Heart left ventricle (tissue), 16 donors: Measurements from ENCODE around the gene IRF2BPL. TPM values are rescaled to one million over a fixed set of nuclear protein-coding genes. Genes with fewer than 3 reads are reported as not detected.
"Not testable (repeated sequence)": the region's sequence is repeated elsewhere in the genome, so short reads cannot be mapped to it uniquely, and the experiment has no call there.

ENCODE experiments used
- ATAC-seq, 4 donors: fragments of 200-7000 bp; cut with Tn5 transposase; one replicate each; pipeline ENCODE4 v1.9.1; 2020 to 2022; ENCODE audit warnings: moderate library complexity in 4 of 4, mild to moderate bottlenecking in 3 of 4, moderate number of reproducible peaks in 1 of 4
- DNase-seq, 5 donors: peaks; one replicate each; pipeline ENCODE4 v3.0.0-alpha.2; 2020
- H3K27ac ChIP-seq, 12 donors: fragments of 200-600 bp; sonication (generic) in 4 of 12; one replicate each; pipeline versions ENCODE4 v1.5.0 to v1.8.0; 2016 to 2022; ENCODE audit warnings: mild to moderate bottlenecking in 2 of 12
- H3K27me3 ChIP-seq, 9 donors: fragments of 200-600 bp; sonication (generic) in 2 of 9; one replicate each; pipeline versions ENCODE4 v1.5.1 to v1.8.0; 2016 to 2022; ENCODE audit warnings: mild to moderate bottlenecking in 3 of 9
- H3K36me3 ChIP-seq, 9 donors: fragments of 200-600 bp; sonication (generic) in 2 of 9; one replicate each; pipeline versions ENCODE4 v1.5.0 to v1.8.0; 2018 to 2022; ENCODE audit warnings: mild to moderate bottlenecking in 2 of 9
- H3K4me1 ChIP-seq, 12 donors: fragments of 200-600 bp; sonication (generic) in 4 of 12; one replicate each; pipeline versions ENCODE4 v1.5.0 to v1.8.0; 2016 to 2022; ENCODE audit warnings: mild to moderate bottlenecking in 3 of 12
- H3K4me3 ChIP-seq, 12 donors: fragments of 200-600 bp; sonication (generic) in 4 of 12; one replicate each; pipeline versions ENCODE4 v1.5.0 to v1.8.0; 2017 to 2022; ENCODE audit warnings: mild to moderate bottlenecking in 9 of 12, moderate library complexity in 4 of 12
- H3K9me3 ChIP-seq, 12 donors: fragments of 200-600 bp; sonication (generic) in 4 of 12; one replicate each; pipeline versions ENCODE4 v1.5.0 to v1.8.0; 2016 to 2022; ENCODE audit warnings: mild to moderate bottlenecking in 1 of 12
- POLR2A ChIP-seq, 2 donors: fragments of 450-650 bp; IDR thresholded peaks; one replicate each; pipeline ENCODE4 v1.6.1; 2017; ENCODE audit warnings: antibody characterized with exemption in 2 of 2, mild to moderate bottlenecking in 2 of 2, moderate library complexity in 2 of 2
- WGBS, 4 donors: extraction: QIAGEN DNeasy Blood & Tissue Kit in 2 of 4; methylation state at CpG; one replicate each; pipeline versions ENCODE4 v1.1.5 to v1.1.7; 2013 to 2018; 5-methylcytosine and 5-hydroxymethylcytosine counted together
- intact Hi-C, 10 donors: fragments of 100-400 bp; cut with DNase I; formaldehyde crosslinking; loops; one replicate each; pipeline versions ENCODE4 v1.11.1 to v1.14.2; 2022
- polyA plus RNA-seq, 2 donors: library from polyadenylated mRNA; stranded (reverse); fragments of 200-250 nt; gene quantifications; one replicate each; pipeline ENCODE4 v1.2.3, GENCODE V29; 2013
- total RNA-seq, 9 donors: library from RNA; depleted of rRNA in 2 of 9; stranded (reverse); fragments of >200 nt in 2 of 9; fragmentation: NEBNext Ultra II Directional in 3 of 9; extraction: Animal tissue kit (Norgen Biotek cat#: 25700) in 3 of 9; gene quantifications; one replicate each; pipeline versions ENCODE4 v1.1.0 to v1.2.4, GENCODE V29; 2016 to 2023
- TF ChIP-seq, protein P1 (sequence below), 12 donors: fragments of 200-600 bp; sonication (generic) in 4 of 12; IDR thresholded peaks; one replicate each; pipeline versions ENCODE4 v1.5.0 to v1.8.0; 2018 to 2022; ENCODE audit warnings: antibody characterized with exemption in 12 of 12, mild to moderate bottlenecking in 5 of 12
- donor health status: ischemic (EF 13 %, LVEDD 7.1; RV severe dilation, severe dysfunction).
- donor health status: healthy with polysubstance abuse.
- donor health status: DM: no; HTN: yes; CAD: no.
- donor health status: DM: no; HTN: no; CAD: no.
- donor health status: ischemic (EF 25% LVEDD 6.9; RV normal size, moderate dysfunction).
- donor health status: ischemic (EF 25% LVEDD 5.7; RV mildly dilated, moderate dysfunction).
- donor health status: healthy.
- donor health status: DM: yes; HTN: yes; CAD: no.
- donor health status: ischemic (EF 35%, LVEDD 5.7; RV mildly dilated, moderate dysfunction).
- donor health status: nonischemic (EF 11% LVEDD 7.7; RV severe dilation, severe dysfunction).
- donor health status: DM: yes; HTN: yes; CAD: no.
- donor health status: PGD.
- donor health status: ischemic (EF 29% LVEDD 5.4; RV normal size, mild dysfunction).
- donor health status: nonischemic (EF 23%, LVEDD 6.1; RV moderate dilation, normal function).

The IRF2BPL gene
- total and polyA plus RNA-seq, 11 donors, result 7.5 to 59.2 (median 36.2) TPM

DNA sequence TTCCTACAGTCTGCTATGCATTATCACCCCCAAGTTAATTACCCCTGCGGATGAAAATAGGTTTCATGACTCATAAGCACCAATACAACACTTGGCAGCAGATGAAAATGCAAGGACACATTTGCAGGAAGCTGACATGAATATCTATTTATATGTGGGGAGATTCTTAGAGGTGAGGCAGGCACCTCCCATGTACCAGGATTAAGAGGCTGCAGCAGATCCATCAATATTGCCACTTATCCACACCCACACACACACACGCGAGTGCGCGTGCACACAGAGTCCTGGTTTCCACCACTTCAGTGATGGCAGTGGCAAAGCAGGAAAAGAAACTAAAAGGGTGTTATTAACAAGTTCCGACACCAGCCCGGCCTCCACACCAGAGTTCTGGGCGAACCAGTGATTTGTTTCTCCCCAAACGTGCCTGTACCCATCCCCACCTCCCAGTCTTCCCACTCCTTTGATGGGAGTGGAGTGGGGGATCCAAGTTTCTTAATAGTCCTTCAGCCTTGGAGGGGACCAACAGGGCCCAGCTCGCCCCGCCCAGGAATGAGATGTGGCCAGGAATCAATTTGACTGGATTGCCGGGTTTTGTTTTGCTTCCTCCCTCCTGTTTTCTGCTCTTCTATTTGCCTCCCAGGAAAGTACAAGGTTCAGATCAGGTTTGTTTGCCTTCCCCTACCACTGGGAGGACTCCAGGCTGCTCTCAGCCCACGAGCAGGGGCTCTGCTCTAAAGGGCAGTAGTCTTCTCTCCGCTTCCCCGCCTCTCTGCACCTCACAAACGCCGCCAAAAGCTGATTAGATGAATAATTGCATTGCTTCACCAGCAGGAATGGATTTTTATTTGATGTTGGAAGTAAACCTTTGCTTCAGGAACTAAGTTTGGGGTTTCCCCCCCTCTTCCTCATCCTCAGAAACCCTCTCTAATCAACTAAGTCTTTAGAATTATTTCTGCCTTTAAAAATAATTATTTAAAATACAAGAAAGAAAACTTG, 5.2 kb downstream of the IRF2BPL start:
- DNase-seq (peak in 2 of 5 donors; percentile 46), ATAC-seq (peak; percentile 35 to 64 (median 56))
- H3K4me3 ChIP-seq, result peak overlapping the region in 10 of 12 donors; percentile 6 to 96 (median 82)
- H3K27ac ChIP-seq, result peak overlapping the region; percentile 73 to 100 (median 99)
- no peak for TF ChIP-seq POLR2A (IDR thresholded peaks at IDR 0.05)
- TF ChIP-seq, protein P1, sequence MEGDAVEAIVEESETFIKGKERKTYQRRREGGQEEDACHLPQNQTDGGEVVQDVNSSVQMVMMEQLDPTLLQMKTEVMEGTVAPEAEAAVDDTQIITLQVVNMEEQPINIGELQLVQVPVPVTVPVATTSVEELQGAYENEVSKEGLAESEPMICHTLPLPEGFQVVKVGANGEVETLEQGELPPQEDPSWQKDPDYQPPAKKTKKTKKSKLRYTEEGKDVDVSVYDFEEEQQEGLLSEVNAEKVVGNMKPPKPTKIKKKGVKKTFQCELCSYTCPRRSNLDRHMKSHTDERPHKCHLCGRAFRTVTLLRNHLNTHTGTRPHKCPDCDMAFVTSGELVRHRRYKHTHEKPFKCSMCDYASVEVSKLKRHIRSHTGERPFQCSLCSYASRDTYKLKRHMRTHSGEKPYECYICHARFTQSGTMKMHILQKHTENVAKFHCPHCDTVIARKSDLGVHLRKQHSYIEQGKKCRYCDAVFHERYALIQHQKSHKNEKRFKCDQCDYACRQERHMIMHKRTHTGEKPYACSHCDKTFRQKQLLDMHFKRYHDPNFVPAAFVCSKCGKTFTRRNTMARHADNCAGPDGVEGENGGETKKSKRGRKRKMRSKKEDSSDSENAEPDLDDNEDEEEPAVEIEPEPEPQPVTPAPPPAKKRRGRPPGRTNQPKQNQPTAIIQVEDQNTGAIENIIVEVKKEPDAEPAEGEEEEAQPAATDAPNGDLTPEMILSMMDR (IDR thresholded peaks at IDR 0.05), result peak in 3 of 12 donors; percentile 20 to 27 (median 23)
- no peaks in the 10 kb centered on the region for H3K9me3 ChIP-seq
- no peaks in the 10 kb centered on the region for H3K27me3 ChIP-seq
- WGBS, 4 donors, result 21 to 32% (median 25%) methylated on average over 17 of the region's 17 CpGs
- H3K4me1 ChIP-seq, result peaks cover 10 to 47% (median 36%) of the 10 kb centered on the region in 12 donors
- peaks cover 0 to 33% (median 8%) of the 10 kb centered on the region in 9 donors for H3K36me3 ChIP-seq
- intact Hi-C loops, result loop anchor here in 4 of 10 donors (10.0 kb wide), 2 partner anchors 72 to 108 kb away; partner anchors contain the start of gene CIPC (in 1 of the 4)

- peaks cover 10 to 47% (median 36%) of the 10 kb centered on the region in 12 donors for H3K4me1 ChIP-seq
- 44 to 62% (median 55%) methylated on average over 9 of the region's 9 CpGs for WGBS, 4 donors
These were observed 6.2 kb downstream of the IRF2BPL start for GRCh38 chr14:77022236-77022852.

GRCh38 chr14:77021424-77021823, 7.1 kb downstream of the IRF2BPL start:
- H3K27me3 ChIP-seq, H3K4me3 ChIP-seq, ATAC-seq, H3K9me3 ChIP-seq, DNase-seq: not testable (repeated sequence)
- intact Hi-C loops, result loop anchor here in 4 of 10 donors (2.0 to 10.0 kb wide), 3 partner anchors 57 to 107 kb away; partner anchors contain the start of gene CIPC (in 1 of the 4)
- peaks cover 10 to 42% (median 36%) of the 10 kb centered on the region in 12 donors for H3K4me1 ChIP-seq
- peaks cover 0 to 31% (median 8%) of the 10 kb centered on the region in 9 donors for H3K36me3 ChIP-seq
- peak overlapping the region in 5 of 12 donors; percentile 99 to 100 (median 100) for H3K27ac ChIP-seq
- 94 to 97% (median 96%) methylated on average over 11 of the region's 11 CpGs for WGBS, 4 donors

More at GRCh38 chr14:77022236-77022852, 6.2 kb downstream of the IRF2BPL start:
- Histone ChIP-seq H3K27ac (peak overlapping the region in 11 of 12 donors; percentile 75 to 100 (median 99)), H3K9me3 (no peaks in the 10 kb centered on the region), H3K36me3 (peaks cover 0 to 33% (median 8%) of the 10 kb centered on the region in 9 donors), H3K4me3 (no peak overlapping the region), H3K27me3 (no peaks in the 10 kb centered on the region)
- DNase-seq, result no peak
- peak in 1 of 4 donors; percentile 7 for ATAC-seq
- intact Hi-C loops, result loop anchor here in 4 of 10 donors (10.0 kb wide), 2 partner anchors 72 to 108 kb away; partner anchors contain the start of gene CIPC (in 1 of the 4)
- TF ChIP-seq, protein P1 (IDR thresholded peaks at IDR 0.05), result no peak
- no peak for TF ChIP-seq POLR2A (IDR thresholded peaks at IDR 0.05)

GRCh38 chr14:77018785-77019184, 9.7 kb downstream of the IRF2BPL start:
- TF ChIP-seq POLR2A (IDR thresholded peaks at IDR 0.05), result no peak
- TF ChIP-seq, protein P1 (IDR thresholded peaks at IDR 0.05), result no peak
- Histone ChIP-seq H3K4me3 (no peak overlapping the region), H3K27ac (no peak overlapping the region), H3K9me3 (no peaks in the 10 kb centered on the region), H3K36me3 (peaks cover 0 to 5% (median 0%) of the 10 kb centered on the region in 9 donors), H3K4me1 (peaks cover 5 to 36% (median 23%) of the 10 kb centered on the region in 12 donors), H3K27me3 (no peaks in the 10 kb centered on the region)
- ATAC-seq (no peak), DNase-seq (no peak)
- intact Hi-C loops, result no loop called here
- WGBS, 4 donors, result 88 to 98% (median 97%) methylated on average over 3 of the region's 3 CpGs
